HG02852 (cell line): ENCODE data around the gene EPHA3.

Experiments
- ATAC-seq: cut with Tn5 transposase; IDR thresholded peaks from one replicate; pipeline ENCODE4 v1.9.1; 2021; ENCODE audit warnings: mild to moderate bottlenecking, moderate library complexity; ENCODE audit not compliant: unreplicated experiment

EPHA3 gene

DNA sequence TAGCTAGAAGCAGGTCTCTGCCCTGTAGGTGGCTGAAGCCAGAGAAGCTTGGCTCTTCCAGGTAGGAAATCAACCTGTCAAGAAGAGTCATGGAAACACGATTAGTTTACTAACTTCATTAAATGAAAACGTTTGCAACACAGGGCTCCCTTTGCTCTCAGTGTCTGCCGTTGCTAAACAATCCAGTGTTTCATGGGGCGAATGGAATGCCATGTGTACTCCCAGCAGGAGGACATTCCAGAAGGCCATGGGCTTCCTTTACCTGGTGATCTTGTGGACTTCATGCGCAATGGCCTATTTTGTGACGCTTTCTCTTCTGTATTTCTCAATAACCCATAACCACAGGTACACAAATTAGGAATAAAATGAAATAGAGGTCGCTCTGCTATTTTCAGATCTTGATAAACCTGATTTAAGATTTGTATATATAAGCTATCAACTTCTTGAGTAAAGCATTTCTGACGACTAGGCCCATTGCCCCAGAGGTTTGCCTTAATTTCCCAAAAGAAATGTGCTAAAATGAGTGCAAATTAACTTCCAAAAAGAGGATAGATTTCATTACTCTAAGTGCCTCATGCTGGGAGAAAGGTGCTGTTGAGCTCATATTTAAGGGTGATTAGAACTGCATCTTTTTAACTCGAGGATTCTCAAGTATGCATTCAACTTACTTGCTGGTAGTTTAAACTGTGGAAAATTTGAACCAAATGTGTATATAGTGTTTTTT is 171.0 kb downstream of the EPHA3 start:
- no peak for ATAC-seq

DNA sequence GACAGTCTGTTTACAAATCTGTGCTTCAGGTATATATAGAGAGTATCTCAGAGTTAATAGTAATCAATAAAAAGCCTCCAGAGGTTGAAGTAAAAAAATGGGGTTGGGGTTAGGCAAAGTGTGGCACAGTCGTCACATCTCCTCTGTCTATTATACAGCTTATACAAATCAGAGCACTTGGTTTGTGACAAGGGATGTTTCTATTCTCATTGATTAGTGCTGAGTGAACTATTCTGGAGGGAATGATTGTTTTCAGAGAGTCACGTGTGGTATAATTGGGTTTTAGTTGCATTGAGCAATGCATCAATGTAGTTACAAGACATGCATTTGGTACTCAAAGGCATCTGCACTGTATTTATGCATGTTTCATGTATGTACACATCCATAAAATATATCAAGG is 172.9 kb downstream of the EPHA3 start:
- ATAC-seq = no peak

DNA sequence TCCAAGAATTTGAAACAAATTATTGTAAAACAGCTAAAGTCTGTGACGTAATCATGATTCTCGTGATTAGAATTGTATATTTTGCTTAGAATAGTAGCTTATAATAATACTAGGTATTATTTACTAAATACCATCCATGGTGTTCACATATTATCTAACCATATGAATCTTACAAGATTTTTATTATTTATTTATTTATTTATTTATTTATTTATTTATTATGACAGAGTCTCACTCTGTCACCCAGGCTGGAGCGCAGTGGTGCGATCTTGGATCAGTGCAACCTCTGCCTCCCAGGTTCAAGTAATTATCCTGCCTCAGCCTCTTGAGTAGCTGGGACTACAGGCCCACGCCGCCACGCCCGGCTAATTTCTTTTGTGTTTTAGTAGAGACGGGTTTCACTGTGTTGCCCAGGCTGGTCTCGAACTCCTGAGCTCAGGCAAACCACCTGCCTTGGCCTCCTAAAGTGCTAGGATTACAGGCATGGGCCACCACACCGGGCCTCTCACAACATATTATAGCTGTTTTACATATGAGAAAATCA is 173.5 kb downstream of the EPHA3 start:
- ATAC-seq = no peak

- no peak for ATAC-seq
Observed at GRCh38 chr3:89287902-89288508, 180.6 kb downstream of the EPHA3 start.

DNA sequence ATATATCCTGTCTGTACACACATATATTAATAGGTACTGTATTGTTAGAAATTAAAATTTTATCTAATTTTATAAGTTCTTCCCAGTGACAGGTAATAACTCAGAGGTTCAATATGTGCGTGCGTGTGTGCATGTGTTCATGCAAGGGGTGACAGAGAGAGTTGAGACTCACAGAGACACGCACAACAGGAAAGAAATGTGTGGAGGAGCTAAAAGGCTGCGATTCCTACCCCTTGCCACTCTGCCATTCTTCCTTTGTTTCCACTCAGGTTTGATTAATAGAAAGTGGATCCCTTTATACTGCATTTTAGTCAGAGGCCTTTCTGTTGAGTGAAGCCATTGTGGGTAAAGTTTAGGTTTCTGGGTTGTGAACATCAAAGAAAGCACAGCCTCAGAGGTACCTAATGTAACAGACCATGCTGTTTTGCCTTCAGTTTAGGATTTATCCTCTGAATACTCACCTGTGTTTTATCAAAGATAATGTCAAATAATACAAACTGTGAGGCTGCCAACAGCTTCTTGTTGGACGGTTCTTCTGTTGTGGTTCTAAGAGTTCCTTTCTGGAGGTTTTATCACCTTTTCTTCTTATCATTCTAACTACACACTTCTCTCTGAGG is 182.3 kb downstream of the EPHA3 start:
- no peak for ATAC-seq

GRCh38 chr3:89297199-89297598 is 189.8 kb downstream of the EPHA3 start:
- ATAC-seq = no peak

GRCh38 chr3:89300526-89300925 is 193.1 kb downstream of the EPHA3 start:
- no peak for ATAC-seq

GRCh38 chr3:89300981-89301380 is 193.6 kb downstream of the EPHA3 start:
- no peak for ATAC-seq

DNA sequence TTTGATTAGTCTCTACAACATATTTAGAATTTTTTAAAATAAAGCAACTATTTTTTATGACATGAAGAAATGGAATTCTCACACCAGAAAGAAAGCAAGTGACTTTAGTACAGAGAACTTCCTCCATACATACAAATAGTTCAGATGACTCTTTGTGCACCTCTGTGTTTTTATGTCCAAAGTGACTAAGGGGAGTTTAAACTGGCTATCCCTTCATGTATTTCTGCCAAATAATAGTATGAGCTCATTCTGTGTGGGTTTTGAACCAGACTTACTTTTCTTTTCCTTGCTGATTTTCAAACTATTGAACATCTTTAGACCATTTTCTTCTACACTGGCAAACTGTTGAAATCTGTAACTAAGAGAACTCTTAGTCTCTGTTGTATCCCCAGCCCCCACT is 196.3 kb downstream of the EPHA3 start:
- no peak for ATAC-seq

- ATAC-seq = no peak
Observed at GRCh38 chr3:89306540-89306939, 199.1 kb downstream of the EPHA3 start.

DNA sequence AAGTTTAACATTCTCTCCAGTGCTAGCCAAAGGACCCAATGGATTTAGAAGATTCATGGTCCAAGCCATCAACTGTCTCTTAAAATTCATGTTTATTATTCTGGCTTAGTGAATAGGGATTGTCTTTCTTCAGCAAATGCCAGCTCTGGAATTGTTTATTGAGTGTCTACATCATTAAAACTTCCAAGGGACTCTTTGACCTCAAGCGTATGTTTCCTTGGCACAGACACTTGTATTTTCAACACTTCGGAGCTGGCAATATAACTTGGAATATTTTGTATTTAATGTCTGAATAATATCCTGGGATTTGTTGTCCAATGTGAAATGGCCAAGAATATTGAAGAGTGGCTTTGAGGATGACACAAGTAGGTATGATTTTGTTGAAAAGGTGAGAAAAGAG is 204.2 kb downstream of the EPHA3 start:
- no peak for ATAC-seq

DNA sequence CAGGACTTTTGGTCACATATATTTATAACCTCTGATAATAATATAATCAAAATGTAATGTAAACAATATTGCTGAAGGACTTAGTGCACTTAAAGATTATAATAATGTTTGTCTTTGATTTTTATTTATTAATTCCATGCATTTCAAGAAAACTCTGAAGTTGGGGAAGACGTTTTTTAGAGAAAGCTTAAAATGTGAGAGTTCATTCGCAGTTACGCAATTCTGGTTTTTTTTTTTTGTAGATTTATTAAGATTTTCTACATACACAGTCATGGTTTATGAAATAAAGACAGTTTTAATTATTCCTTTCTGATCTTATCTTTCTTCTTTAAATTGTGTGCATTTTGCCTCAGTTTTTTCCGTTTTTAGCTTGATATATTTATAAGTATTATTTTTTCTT is 204.7 kb downstream of the EPHA3 start:
- ATAC-seq = no peak

DNA sequence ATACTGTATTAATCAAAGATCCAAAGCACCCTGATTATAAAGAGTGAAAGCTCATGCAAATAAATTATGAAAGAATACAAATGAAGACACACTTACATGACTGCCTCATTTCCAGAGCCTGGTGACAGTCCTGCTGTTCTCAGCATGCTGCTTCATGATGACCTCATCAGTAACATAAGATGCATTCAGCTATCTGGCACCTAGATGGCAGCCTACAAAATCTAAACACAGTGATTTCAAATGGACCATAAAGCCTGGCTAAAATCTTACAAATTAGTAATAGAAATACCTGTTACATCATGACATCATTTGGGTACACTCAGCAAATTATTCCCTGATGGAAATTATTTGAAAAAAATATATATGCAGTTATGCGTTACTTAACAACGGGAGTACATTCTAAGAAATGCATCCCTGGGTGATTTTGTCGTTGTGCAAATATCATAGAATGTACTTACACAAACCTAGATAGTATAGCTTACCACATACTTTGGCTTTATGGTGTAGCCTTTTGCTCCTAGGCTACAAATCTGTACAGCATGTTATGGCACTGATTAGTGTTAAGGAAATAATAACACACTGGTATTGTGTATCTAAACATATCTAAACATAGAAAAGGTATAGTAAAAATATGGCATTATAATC is 207.2 kb downstream of the EPHA3 start:
- no peak for ATAC-seq

DNA sequence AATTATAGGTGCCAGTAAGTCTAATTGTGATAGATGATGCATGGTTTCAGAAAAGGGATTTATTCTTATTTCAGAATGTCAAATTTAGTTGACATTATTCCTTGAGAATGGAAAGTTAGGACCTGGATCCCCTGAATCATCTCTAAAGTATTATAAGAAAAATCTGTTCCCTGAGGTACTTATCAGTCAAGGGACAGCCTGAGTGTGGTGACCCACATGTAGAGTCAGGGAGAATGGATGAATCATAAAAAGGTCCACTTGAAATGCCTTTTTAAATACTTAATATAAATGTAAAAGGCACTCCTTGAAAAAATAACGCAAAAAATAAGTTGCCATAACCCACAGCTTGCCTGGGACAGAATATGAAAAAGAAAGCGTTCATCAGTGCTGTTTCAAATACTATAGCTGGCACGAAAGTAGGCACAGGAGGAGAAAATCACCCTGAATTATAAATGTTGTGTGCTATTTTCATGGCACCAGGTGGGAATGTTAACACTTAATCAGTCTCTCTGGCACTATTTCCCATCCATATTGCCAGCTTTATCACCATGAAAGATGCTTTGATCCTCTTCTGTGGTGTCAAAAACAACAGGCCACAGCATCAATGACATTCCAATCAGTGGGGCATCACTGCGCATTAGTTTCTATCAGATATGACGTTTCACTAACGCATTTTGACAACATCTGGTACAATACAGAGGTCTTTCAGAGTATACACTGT is 208.5 kb downstream of the EPHA3 start:
- ATAC-seq = no peak

GRCh38 chr3:89320186-89320585 is 212.8 kb downstream of the EPHA3 start:
- no peak for ATAC-seq

GRCh38 chr3:89326997-89327396 is 219.6 kb downstream of the EPHA3 start:
- no peak for ATAC-seq

- ATAC-seq = no peak
Observed at GRCh38 chr3:89332386-89332785, 225.0 kb downstream of the EPHA3 start.

GRCh38 chr3:89332793-89333192 is 225.4 kb downstream of the EPHA3 start:
- ATAC-seq = no peak

DNA sequence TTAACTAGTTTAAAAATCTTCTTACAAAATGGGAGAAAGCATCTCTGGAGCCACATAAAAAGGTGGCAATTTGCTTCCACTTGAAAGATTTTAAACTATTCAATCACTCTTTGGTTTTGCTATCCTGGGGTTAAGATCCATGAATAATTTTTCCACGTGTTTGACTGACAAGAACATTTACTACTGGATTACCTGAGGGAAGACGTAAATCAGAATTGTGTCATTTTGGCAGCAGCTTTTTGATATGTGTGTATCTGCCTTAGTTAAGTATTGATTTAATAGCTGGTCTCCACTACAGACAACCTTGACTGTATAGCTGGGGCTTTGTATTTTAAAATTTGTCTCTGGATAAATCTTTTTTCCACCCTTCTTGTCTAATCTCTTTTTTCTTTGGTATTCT is 228.3 kb downstream of the EPHA3 start:
- ATAC-seq = no peak

GRCh38 chr3:89340408-89340807 is 233.0 kb downstream of the EPHA3 start:
- ATAC-seq = no peak

- ATAC-seq = no peak
Observed at GRCh38 chr3:89344076-89344475, 236.7 kb downstream of the EPHA3 start.
